ENCODE results near the gene MTFR1L.

- TF ChIP-seq, protein P1, sequence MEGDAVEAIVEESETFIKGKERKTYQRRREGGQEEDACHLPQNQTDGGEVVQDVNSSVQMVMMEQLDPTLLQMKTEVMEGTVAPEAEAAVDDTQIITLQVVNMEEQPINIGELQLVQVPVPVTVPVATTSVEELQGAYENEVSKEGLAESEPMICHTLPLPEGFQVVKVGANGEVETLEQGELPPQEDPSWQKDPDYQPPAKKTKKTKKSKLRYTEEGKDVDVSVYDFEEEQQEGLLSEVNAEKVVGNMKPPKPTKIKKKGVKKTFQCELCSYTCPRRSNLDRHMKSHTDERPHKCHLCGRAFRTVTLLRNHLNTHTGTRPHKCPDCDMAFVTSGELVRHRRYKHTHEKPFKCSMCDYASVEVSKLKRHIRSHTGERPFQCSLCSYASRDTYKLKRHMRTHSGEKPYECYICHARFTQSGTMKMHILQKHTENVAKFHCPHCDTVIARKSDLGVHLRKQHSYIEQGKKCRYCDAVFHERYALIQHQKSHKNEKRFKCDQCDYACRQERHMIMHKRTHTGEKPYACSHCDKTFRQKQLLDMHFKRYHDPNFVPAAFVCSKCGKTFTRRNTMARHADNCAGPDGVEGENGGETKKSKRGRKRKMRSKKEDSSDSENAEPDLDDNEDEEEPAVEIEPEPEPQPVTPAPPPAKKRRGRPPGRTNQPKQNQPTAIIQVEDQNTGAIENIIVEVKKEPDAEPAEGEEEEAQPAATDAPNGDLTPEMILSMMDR (IDR thresholded peaks at IDR 0.05; ENCODE audit: poor library complexity, severe bottlenecking) = no peak
- TF ChIP-seq SMC3 (conservative IDR thresholded peaks at IDR 0.05; ENCODE audit: poor library complexity) (no peak), TAF1 (IDR thresholded peaks at IDR 0.05; ENCODE audit: low read depth) (no peak)
Observed at GRCh38 chr1:25800703-25801377, 18.9 kb upstream of the MTFR1L start.

Measured in neural cell (in vitro differentiated cells).